ENCODE measurements around the gene ATCAY.
"Not testable (repeated sequence)": the region's sequence is repeated elsewhere in the genome, so short reads cannot be mapped to it uniquely, and the experiment has no call there.

The ATCAY gene

GRCh38 chr19:3873151-3873550 is 7.3 kb upstream of the ATCAY start:
- H3K9me2 ChIP-seq (replicated peaks; ENCODE audit: low read depth, low read length), result no peaks in the 10 kb centered on the region
- no peak overlapping the region for H3K4me3 ChIP-seq (ENCODE audit: low read length, poor library complexity, severe bottlenecking)
- no peaks in the 10 kb centered on the region for H3K4me1 ChIP-seq (ENCODE audit: insufficient read depth, low read length, poor library complexity, severe bottlenecking)
- no peaks in the 10 kb centered on the region for H3K27me3 ChIP-seq (ENCODE audit: insufficient read depth, low read length, poor library complexity, severe bottlenecking)
- H4K20me1 ChIP-seq (ENCODE audit: insufficient read depth, low read length, poor library complexity, severe bottlenecking), result no peaks in the 10 kb centered on the region
- no peaks in the 10 kb centered on the region for H3K36me3 ChIP-seq (ENCODE audit: insufficient read depth, low read length)
- no peak overlapping the region for H3K4me2 ChIP-seq (ENCODE audit: low read depth, low read length, poor library complexity, severe bottlenecking)
- H3K9ac ChIP-seq (ENCODE audit: low read depth, low read length, poor library complexity, severe bottlenecking), result no peak overlapping the region
- no peak for TF ChIP-seq CTCF (conservative IDR thresholded peaks at IDR 0.05; ENCODE audit: low read length)
- TF ChIP-seq EZH2phosphoT487 (IDR thresholded peaks at IDR 0.05; ENCODE audit: borderline replicate concordance), result no peak
- no peak overlapping the region for H2AFZ ChIP-seq (ENCODE audit: low read length)
- no peaks in the 10 kb centered on the region for H3K79me2 ChIP-seq (ENCODE audit: insufficient read depth, low read length)
- no peaks in the 10 kb centered on the region for H3K9me3 ChIP-seq (ENCODE audit: insufficient read depth, low read depth, low read length)
- no peaks in the 10 kb centered on the region for H3F3A ChIP-seq (ENCODE audit: low read depth)

GRCh38 chr19:3874695-3875094 is 5.8 kb upstream of the ATCAY start:
- H3K27me3 ChIP-seq (ENCODE audit: insufficient read depth, low read length, poor library complexity, severe bottlenecking); H3K36me3 ChIP-seq (ENCODE audit: insufficient read depth, low read length); H3K9me3 ChIP-seq (ENCODE audit: insufficient read depth, low read depth, low read length); H3K4me1 ChIP-seq (ENCODE audit: insufficient read depth, low read length, poor library complexity, severe bottlenecking); H3F3A ChIP-seq (ENCODE audit: low read depth); H2AFZ ChIP-seq (ENCODE audit: low read length); H4K20me1 ChIP-seq (ENCODE audit: insufficient read depth, low read length, poor library complexity, severe bottlenecking); H3K9ac ChIP-seq (ENCODE audit: low read depth, low read length, poor library complexity, severe bottlenecking); H3K9me2 ChIP-seq (replicated peaks; ENCODE audit: low read depth, low read length); H3K79me2 ChIP-seq (ENCODE audit: insufficient read depth, low read length); H3K4me3 ChIP-seq (ENCODE audit: low read length, poor library complexity, severe bottlenecking); H3K4me2 ChIP-seq (ENCODE audit: low read depth, low read length, poor library complexity, severe bottlenecking): not testable (repeated sequence)

- H2AFZ ChIP-seq (ENCODE audit: low read length), result no peak overlapping the region
- H4K20me1 ChIP-seq (ENCODE audit: insufficient read depth, low read length, poor library complexity, severe bottlenecking), result no peaks in the 10 kb centered on the region
- H3K9me2 ChIP-seq (replicated peaks; ENCODE audit: low read depth, low read length), result no peaks in the 10 kb centered on the region
- no peaks in the 10 kb centered on the region for H3K4me1 ChIP-seq (ENCODE audit: insufficient read depth, low read length, poor library complexity, severe bottlenecking)
- H3K27me3 ChIP-seq (ENCODE audit: insufficient read depth, low read length, poor library complexity, severe bottlenecking), result no peaks in the 10 kb centered on the region
- TF ChIP-seq EZH2phosphoT487 (IDR thresholded peaks at IDR 0.05; ENCODE audit: borderline replicate concordance), result no peak
- TF ChIP-seq CTCF (conservative IDR thresholded peaks at IDR 0.05; ENCODE audit: low read length), result peak; percentile 46
- H3K36me3 ChIP-seq (ENCODE audit: insufficient read depth, low read length), result no peaks in the 10 kb centered on the region
- no peak overlapping the region for H3K9ac ChIP-seq (ENCODE audit: low read depth, low read length, poor library complexity, severe bottlenecking)
- no peaks in the 10 kb centered on the region for H3K9me3 ChIP-seq (ENCODE audit: insufficient read depth, low read depth, low read length)
- no peak overlapping the region for H3K4me3 ChIP-seq (ENCODE audit: low read length, poor library complexity, severe bottlenecking)
- H3K4me2 ChIP-seq (ENCODE audit: low read depth, low read length, poor library complexity, severe bottlenecking), result no peak overlapping the region
- H3K79me2 ChIP-seq (ENCODE audit: insufficient read depth, low read length), result no peaks in the 10 kb centered on the region
- no peaks in the 10 kb centered on the region for H3F3A ChIP-seq (ENCODE audit: low read depth)
Observed at GRCh38 chr19:3879656-3880055, 829 bp upstream of the ATCAY start.

- Histone ChIP-seq H2AFZ (ENCODE audit: low read length) (peak overlapping the region; percentile 64; the same call in 1 of the 2 replicates), H3K4me1 (ENCODE audit: insufficient read depth, low read length, poor library complexity, severe bottlenecking) (no peaks in the 10 kb centered on the region), H3K9ac (ENCODE audit: low read depth, low read length, poor library complexity, severe bottlenecking) (no peak overlapping the region), H3K9me2 (replicated peaks; ENCODE audit: low read depth, low read length) (no peaks in the 10 kb centered on the region), H4K20me1 (ENCODE audit: insufficient read depth, low read length, poor library complexity, severe bottlenecking) (no peaks in the 10 kb centered on the region), H3F3A (ENCODE audit: low read depth) (no peaks in the 10 kb centered on the region), H3K9me3 (ENCODE audit: insufficient read depth, low read depth, low read length) (no peaks in the 10 kb centered on the region), H3K36me3 (ENCODE audit: insufficient read depth, low read length) (no peaks in the 10 kb centered on the region), H3K79me2 (ENCODE audit: insufficient read depth, low read length) (no peaks in the 10 kb centered on the region), H3K27me3 (ENCODE audit: insufficient read depth, low read length, poor library complexity, severe bottlenecking) (no peaks in the 10 kb centered on the region), H3K4me3 (ENCODE audit: low read length, poor library complexity, severe bottlenecking) (peak overlapping the region; percentile 20), H3K4me2 (ENCODE audit: low read depth, low read length, poor library complexity, severe bottlenecking) (peak overlapping the region; percentile 46)
- TF ChIP-seq EZH2phosphoT487 (IDR thresholded peaks at IDR 0.05; ENCODE audit: borderline replicate concordance), result no peak
- TF ChIP-seq CTCF (conservative IDR thresholded peaks at IDR 0.05; ENCODE audit: low read length), result no peak
Observed at GRCh38 chr19:3881272-3882040, 971 bp downstream of the ATCAY start.
